Tongue (tissue), 2 donors: ENCODE measurements around the gene METRN. TPM values are rescaled to one million over a fixed set of nuclear protein-coding genes. Genes with fewer than 3 reads are reported as not detected.
"Not testable (repeated sequence)": the region's sequence is repeated elsewhere in the genome, so short reads cannot be mapped to it uniquely, and the experiment has no call there.

Experiments
- DNase-seq: peaks from one replicate; pipeline ENCODE4 v3.0.0-alpha.2; 2015
- total RNA-seq: library from RNA; depleted of rRNA; stranded (reverse); fragments of >200 nt; gene quantifications from one replicate; pipeline ENCODE4 v1.2.3, GENCODE V29; 2014

The METRN gene
- total RNA-seq, 1 donor from 2014 or later: 37.7 TPM

DNA sequence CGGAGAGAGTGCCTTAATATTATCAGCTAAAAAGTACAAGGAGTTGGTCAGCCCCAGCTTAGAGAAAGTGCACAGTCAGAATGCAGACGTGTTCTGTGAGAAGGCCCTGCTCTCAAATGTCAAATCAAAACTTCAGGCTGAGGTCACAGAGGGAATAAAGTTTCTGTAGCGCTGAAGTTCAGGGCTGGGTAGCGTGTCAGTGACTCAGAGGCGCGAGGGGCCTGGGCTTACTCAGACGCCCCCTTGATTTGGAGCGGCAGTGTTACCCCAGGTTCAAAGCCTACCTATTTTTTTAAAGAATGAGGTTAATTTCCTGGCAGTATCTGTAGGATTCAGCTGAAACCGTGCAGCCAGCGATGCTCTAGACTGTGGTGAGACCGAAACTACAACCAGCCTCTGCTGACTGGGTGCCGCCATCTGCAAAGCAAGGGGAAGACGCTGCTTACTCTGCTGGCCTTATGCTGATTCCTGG, 21.1 kb downstream of the METRN start:
- no peak for DNase-seq

DNA sequence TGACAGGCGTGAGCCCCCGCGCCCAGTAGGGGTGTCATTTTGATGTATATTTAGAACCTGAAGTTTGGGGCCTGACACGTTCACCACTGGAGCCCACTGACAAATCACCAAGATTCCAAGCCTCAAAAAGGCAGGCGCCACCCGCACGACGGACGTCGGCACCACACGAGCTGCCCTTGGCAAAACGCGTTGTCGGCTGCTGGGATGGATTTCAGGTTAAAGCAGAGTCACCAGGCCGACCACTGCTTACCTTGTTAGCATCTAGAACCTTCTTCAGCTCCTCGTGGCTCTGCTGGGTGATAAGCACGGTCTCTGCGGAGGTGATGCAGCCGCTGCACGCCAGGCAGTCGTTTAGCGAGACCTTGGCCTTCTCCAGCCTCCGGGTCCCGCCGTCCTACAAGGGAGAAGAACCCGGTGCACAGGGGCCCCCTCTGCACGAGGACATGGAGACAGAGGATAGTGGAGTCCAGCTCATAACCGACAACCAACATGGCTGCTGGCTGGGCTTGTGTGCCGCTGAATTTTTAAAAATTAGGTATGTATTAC, 22.1 kb downstream of the METRN start:
- DNase-seq: no peak

DNA sequence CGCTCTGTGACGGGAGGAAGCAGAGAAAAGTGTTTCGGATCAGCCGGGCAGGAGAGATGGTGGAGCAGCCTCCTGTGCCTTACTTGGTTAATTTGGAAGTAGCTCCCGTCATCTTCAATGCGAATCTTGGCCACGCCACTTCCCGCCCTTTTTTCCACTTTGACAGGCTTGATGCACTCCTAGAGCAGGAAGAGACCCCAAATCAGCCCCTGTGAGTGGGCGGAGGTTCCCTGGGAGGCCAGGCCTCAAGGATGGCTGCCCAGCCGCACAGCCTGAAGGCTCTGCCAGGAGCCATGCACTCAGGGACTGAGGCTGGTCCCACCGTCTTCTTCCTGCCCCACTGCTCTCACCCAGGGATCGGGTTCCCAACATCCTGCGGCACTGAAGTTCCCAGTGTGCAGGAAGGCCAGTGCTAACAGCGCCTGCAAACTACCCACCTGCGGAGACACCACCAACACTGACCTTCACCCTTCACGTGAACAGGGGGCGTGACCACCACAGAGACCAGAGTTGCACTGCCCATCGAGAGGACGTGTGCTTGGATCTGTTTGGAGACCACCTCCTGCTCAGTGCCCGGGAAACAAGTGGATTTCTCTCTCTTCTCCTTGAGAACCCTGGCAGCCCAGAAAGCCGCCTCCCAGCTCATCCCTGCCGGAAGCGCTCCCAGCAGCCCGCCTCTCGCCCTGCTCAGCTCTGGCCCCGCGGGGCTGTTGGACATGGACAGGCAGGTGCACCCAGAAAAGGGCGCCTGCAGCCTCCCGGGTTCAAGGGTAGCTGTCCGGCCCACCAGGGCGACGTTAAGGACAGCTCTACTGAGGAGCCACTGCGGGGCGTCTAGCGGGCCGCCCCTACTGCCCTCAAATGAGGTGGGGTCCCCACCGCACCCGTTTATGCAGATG, 24.9 kb downstream of the METRN start:
- DNase-seq: no peak

DNA sequence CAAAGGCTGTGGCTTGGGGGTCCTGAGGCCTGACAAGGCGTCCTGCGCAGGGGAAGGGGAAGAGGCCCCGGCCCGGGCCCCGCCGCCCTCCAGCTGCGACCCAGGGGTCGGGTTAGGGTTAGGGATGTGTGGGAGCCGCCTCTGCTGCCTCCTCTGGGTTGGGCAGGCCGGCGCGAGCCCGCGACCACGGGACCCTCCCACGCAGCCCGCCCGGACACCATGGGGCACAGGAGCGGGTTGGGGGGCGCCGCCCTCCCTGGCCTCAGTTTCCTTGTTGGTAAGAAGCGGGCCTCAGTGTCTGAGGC, 25.5 kb downstream of the METRN start:
- DNase-seq: no peak

DNA sequence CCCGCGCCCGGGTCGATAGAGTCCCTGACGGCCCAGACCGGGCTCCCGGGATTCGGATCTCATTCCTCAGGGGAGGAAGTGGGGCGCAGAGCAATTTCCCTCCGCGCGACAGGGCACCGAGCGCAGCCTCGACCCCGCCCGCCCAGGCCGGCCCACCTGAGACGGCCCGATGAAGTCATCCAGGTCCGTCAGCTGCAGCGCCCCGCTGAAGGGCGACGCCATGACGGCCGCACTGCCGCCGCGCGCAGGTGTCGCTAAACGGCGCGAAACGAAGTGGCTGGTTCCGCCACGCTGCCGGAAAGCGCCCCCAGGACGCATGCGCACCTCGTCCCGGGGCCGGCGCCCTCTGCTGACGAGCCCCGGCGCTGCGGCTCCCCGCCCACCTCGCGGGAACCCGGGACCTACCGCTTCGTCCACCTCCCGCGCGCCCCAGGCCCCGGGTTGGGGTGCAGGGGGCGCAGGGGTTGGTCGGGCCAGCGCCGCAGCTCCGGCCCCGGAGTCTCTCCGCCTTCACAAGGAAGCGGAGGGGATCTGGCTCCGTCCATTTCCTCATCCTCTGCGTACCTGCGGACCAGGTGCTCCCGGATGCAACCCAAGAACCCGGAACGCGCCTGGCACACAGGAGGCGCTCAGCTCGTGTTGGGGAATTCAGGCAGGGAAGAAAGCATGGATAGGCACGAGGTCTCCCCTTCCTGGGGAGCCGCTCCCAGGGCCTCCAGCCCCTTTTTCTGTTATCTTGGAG, 26.0 kb downstream of the METRN start, which contains the start of gene CIAO3:
TSS of gene CIAO3 (minus strand) at position 234 of the 742 bp plus-strand sequence. CDS start at position 222, 12 bp downstream.
- peak; percentile 94 for DNase-seq

DNA sequence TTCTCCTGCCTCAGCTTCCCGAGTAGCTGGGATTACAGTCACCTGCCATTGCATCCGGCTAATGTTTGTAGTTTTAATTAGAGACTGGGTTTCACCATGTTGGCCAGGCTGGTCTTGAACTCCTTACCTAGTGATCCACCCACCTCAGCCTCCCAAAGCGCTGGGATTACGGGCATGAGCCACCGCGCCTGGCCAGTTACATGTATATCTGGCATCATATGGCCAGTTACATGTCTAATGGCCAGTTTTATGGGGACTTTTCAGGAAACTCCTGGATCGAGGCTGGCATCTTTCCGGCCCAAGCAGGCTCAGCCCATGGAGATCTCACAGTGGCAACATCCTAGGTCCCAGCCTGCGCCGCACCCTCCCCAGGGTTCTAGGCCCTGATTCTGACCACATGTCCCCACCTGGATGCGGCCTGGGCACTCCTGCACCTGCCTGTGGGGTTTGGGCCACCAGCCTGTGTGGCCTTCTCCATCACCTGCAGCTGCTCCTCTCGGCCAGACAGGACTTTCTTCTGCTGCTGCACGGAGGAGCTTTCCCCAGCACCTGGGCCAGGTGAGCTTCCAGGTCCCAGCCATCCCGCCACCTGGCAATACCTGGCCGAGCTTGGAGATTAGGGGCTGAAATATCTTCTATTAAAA, 27.2 kb downstream of the METRN start:
- DNase-seq: no peak

DNA sequence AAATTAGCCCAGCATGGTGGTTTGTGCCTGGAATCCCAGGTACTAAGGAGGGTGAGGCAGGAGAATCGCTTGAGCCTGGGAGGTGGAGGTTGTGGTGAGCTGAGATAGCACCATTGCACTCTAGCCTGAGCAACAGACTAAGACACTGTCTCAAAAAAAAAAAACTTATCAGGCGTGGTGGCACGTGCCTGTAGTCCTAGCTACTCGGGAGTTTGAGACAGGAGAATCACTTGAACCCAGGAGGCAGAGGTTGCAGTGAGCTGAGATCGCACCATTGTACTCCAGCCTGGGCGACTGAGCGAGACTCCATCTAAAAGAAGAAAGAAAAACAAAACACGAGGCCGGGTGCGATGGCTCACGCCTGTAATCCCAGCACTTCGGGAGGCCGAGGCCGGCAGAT, 28.0 kb downstream of the METRN start:
- not testable (repeated sequence) for DNase-seq

DNA sequence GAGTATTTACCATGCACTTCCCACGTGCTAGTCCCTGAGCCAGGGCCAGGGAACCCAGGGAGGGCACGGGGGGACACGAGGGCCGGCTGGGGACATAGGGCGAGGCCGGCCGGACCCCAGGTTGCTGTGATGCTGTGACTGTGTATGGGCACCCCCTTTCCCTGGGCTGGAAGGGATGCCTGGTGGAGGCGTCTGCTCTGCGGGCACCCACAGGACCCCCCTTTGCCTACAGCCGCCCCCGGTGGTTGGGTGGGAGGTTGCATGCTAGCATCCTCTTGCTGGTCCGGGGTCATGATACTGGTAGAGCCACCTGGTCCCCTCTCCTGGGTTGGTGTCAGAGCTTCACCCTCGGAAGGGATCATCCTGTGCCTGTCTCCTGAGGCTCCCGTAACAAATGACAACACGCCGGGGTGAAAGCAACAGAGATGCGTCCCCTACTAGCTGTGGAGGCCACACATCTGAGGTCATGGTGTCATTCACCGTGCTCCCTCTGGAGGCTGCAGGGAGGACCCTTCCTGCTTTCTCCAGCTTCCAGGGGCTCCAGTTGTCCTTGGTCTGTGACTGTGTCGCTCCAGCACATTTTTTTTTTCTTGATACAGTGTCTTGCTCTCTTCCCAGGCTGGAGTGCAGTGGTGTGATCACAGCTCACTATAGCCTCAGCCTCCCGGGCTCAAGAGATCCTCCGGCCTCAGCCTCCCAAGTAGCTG, 29.0 kb downstream of the METRN start:
- DNase-seq: no peak

DNA sequence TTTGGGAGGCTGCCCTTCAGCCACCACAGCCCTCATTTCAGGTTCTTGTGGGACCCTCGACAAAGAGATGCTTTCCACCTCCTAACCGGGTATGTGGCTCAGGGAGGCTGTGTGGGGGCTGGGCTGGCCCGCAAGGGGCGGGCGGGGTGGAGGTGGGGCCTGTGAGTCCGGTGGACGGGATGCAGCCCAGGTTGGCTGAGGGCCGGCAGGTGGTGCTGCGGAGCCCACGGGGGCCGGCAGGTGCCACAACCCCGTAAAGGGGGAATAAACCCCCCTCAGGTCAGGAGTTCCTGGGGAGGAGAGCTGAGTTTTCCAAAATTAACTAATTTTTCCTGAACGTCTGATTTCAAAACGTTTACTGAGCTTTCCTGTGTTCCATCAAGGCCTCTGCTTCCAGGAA, 30.8 kb downstream of the METRN start:
- DNase-seq: no peak

DNA sequence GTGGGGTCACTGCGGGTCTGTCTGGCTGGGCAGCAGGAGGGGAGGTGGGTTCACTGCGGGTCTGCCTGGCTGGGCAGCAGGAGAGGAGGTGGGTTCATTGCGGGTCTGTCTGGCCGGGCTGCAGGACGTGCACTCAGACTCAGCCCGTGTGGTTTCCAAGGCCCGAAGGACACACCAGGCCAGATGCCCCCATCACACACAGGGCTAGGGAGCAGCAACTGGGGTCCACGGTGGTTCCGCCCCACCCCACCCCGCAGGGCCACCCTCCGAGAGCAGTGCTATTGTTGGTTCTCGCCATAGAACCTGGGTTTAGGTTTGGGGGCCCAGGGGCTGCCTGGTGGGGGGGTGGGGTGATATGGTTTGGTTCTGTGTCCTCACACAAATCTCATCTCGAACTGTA, 31.7 kb downstream of the METRN start:
- DNase-seq: no peak

DNA sequence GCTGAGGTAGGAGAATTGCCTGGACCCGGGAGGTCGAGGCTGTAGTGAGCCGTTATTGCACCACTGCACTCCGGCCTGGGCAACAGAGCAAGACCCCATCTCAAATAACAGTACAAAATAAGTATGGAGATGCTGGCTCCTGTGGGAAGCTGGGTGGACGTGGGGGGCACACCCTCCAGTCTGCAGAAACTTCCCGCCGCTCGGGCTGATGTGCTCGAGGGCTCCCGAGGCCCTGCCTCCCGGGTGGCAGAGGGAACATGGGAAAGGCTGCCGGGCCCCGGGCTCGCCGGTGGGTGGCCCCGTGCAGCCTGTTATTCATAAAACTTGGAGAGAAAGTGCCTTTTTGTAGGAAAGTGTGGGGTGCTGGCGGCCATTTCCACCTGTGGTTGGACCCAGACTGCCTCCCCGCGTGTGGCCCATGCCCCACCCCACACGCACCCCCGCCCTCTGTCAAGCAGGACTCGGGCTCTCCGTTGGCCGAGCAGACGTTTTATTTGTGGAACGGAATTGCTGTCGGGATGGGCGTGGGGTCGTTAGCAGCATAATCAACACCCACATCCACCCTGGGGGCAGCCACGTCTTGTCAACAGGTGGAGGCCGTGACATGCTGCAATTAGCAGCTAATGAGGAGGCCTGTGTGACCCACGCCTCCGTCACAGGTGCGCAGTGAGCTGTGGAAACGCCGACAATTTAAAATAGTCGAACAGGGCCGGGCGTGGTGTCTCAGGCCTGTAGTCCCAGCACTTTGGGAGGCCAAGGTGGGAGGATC, 33.2 kb downstream of the METRN start:
- DNase-seq: no peak

DNA sequence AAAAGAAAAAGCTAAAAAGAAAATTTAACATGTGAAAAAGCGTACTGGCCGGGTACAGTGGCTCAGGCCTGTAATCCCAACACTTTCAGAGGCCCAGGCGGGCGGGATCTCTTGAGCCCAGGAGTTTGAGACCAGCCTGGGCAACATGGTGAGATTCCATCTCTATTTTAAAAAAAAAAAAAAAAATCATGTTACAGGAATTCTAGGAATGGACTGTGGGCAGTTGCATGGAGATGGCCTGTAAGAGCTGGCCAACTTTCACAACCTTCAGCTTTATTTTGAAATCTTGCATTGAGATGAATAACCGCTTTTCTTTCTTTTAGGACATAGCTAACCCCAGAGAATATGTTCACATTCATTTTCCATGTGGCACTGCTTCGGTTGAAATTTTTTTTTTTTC, 34.1 kb downstream of the METRN start:
- DNase-seq: no peak

DNA sequence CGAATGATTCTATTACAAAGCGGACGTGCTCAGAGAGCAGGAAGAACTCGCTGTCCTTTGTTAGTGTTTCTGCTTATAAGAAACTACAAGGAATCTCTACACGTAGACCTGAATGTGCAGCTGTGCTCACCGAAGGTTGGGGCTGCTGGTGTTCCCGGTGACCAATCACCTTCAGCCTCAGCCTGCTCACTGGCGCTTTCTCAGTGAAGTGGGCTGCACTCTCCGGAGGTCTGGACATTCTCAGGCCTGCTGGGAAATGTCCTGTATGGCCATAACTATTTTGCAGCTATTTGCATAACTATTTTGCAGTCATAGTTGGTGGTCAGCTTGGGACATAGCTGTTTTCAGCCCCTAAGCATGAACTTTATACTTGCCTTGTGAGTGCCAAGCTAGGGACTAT, 35.6 kb downstream of the METRN start:
- DNase-seq: peak; percentile 73

DNA sequence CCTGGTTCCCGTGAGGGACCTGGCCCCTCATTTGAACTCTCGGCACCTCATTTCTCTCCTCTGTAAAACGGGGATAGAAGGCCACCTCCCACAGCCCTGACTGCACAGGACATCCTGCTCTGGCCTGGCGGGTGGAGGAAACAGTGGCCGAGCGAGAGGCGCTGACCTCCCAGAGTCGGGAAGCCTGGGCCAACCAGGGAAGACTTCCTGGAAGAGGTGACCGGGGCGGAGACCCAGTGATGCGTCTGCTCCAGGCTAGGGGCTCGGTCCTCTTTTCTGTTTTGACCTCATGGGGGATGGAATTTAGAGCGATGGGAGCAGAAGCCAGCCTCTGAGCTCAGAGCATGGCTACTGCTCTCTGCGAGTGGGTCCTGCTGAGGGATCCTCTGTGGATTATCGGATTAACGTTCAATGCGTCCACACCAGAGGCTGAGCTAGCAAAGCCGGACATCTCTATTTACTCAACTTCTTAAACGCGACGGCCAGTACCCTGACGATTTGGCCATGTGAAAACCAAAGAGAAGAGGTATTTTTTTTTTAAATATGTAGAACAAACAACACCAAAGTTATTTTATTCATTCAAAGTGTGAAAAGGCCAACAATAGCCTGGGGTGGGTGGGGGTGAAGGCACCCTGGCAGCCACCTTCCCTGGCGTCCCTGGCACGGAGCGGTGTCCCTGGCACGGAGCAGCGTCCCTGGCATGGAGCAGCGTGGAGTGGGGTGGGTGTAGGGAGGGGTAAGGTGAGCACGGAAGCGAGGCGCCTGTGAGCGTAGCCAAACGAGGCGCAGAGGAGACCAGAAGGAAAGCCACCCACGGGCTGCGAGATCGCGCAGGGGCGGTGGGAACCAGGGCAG, 36.5 kb downstream of the METRN start:
- no peak for DNase-seq

DNA sequence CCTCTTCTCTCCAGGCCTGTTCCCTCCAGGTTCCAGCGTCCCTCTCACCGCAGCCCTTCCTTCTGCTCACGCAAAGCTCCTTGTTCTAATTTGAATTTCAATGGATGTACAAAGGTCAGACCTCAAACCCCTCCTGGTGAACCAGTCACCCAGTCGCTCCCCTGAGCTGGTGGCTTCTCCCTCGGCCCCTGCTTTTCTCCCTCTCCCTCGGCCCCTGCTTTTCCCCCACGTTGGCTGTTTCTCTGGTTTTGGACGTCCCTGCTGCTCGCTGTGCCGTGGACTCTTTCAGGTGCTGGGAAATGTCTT, 37.0 kb downstream of the METRN start:
- no peak for DNase-seq

DNA sequence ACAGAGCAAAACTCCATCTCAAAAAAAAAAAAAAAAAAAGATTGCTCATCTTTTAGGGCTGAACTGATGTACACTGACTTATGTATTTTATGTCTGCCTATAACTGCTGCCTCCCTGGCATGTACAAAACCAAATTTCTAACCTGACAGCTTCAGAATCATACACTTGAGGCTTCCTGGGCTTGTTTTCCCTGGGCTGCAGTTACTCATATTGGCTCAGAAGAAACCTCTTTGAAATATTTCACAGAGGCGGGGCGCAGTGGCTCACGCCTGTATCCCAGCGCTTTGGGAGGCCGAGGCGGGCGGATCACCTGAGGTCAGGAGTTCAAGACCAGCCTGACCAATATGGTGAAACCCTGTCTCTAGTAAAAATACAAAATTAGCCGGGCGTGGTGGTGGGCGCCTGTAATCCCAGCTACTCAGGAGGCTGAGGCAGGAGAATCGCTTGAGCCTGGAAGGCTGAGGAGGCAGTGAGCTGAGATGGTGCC, 39.2 kb downstream of the METRN start:
- DNase-seq: not testable (repeated sequence)

DNA sequence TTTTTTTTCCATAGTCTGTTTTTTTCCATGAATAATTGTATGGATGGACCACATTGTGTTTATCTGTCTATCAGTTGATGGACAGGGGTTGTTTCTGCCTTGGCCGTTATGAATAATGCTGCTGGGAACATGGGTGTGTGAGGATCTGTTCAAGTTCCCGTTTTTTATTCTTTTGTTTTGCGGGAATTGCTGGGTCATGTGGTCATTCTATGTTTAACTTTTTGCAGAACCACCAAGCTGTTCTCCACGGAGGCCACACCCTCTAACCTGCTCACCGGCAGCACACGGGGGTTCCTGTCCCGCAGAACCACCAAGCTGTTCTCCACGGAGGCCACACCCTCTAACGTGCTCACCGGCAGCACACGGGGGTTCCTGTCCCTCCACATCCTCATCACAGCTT, 39.7 kb downstream of the METRN start:
- no peak for DNase-seq

DNA sequence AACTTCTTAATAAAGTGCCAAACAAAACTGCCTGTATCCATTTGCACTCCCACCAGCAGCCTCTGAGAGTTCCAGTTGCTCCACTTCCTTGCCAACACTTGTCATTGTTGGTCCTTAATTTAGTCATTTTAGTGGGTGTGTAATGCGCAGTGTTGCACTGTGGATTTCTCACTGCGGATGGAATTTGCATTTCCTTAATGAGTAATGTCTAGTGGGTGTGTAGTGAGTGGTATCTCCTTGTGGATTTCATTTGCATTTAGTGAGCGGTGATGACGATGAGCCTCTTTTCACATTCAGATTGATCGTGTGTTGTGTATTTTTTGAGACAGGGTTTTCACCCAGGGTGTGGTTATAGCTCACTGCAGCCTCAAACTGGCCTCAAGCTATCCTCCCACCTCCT, 41.5 kb downstream of the METRN start:
- no peak for DNase-seq

DNA sequence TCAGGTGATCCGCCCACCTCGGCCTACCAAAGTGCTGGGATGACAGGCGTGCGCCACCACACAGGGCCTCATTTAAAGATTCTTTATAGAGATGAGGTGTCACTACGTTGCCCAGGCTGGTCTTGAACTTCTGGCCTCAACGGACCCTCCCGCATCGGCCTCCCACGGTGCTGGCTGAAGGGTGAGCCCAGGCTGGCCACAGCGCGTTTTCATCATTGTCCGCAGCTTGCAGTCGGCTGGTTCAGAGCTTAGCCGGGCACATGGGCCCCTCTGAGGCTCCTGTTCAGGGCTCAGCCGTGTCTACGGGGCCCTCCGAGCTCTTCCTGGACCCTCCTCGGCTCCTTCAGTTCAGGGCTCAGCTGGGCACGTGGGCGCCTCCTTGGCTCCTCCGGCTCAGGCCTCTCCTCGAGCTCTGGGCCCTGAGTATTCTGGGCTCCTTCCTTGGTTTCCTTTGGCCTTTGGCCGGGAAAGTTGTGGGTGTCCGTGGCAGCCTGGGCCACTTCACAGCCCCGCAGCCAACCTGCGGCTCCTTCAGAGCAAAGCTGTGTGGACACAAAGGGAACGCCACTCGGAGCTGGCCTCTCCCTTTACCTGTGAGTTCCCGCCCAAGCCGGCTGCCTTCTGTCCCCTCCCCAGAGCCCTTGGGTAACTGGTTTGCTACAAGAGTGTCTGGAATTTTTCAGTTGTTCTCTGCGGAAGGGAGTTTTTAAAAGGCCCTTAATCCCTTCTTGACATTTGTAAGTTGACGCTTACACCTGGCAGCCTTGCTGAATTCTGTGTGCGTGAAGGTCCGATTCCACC, 44.4 kb downstream of the METRN start:
- peak; percentile 45 for DNase-seq
